Naive thymus-derived CD8-positive, alpha-beta T cell (primary cell): ENCODE data around the gene SLC6A2. TPM values are rescaled to one million over a fixed set of nuclear protein-coding genes. Genes with fewer than 3 reads are reported as not detected.

ENCODE experiments used
- ATAC-seq, 2 donors: fragments of 150-1000 bp; cut with Tn5 transposase in 1 of 2; sonication (Bioruptor Pico), chemical (Tn5 transposase) in 1 of 2; 1 replicate in 1 of 2; 2 replicates in 1 of 2; pipeline ENCODE4 v1.10.0; 2021; ENCODE audit warnings: mild to moderate bottlenecking in 2 of 2, moderate library complexity in 2 of 2
- POLR2A ChIA-PET: fragments of 350-600 bp; sonication (Branson Sonifier 250); formaldehyde crosslinking; loops from one replicate; lab custom pipeline; 2021; ENCODE audit warnings: antibody characterized with exemption; lab: Charles Lee
- DNase-seq, 10 donors: peaks; one replicate each; pipeline versions ENCODE4 v3.0.0 to v3.0.0-alpha.2; 2020 to 2022
- H3K27ac Mint-ChIP-seq, 10 donors: one replicate each; pipeline ENCODE4 v1.8.0; 2020 to 2022; ENCODE audit warnings: mild to moderate bottlenecking in 10 of 10, mixed read lengths in 10 of 10, moderate library complexity in 4 of 10, inconsistent platforms in 1 of 10
- H3K27me3 Mint-ChIP-seq, 5 donors: one replicate each; pipeline ENCODE4 v1.8.0; 2021 to 2022; ENCODE audit warnings: mixed read lengths in 5 of 5
- H3K36me3 Mint-ChIP-seq, 3 donors: one replicate each; pipeline ENCODE4 v1.8.0; 2020 to 2022; ENCODE audit warnings: mixed read lengths in 3 of 3, mild to moderate bottlenecking in 2 of 3, inconsistent platforms in 1 of 3
- H3K4me1 Mint-ChIP-seq, 4 donors: one replicate each; pipeline ENCODE4 v1.8.0; 2021 to 2022; ENCODE audit warnings: mixed read lengths in 4 of 4
- H3K4me3 Mint-ChIP-seq, 10 donors: one replicate each; pipeline ENCODE4 v1.8.0; 2020 to 2022; ENCODE audit warnings: mild to moderate bottlenecking in 10 of 10, mixed read lengths in 10 of 10, moderate library complexity in 6 of 10, inconsistent platforms in 1 of 10
- H3K9me3 Mint-ChIP-seq, 9 donors: one replicate each; pipeline ENCODE4 v1.8.0; 2020 to 2022; ENCODE audit warnings: mixed read lengths in 9 of 9, mild to moderate bottlenecking in 3 of 9, inconsistent platforms in 1 of 9, moderate library complexity in 1 of 9
- polyA plus RNA-seq, 3 donors: library from polyadenylated mRNA; unstranded; fragments of 300-500 nt; fragmentation: Illumina TruSeq; gene quantifications; one replicate each; pipeline ENCODE4 v1.2.3, GENCODE V29; 2021
- total RNA-seq, 8 experiments: library from RNA in 2 of 8; stranded (reverse) in 2 of 8; gene quantifications; one replicate each; pipeline ENCODE4 v1.2.3 and lab custom pipeline; 2021 to 2026

The SLC6A2 gene
- total and polyA plus RNA-seq, 5 experiments from 2014 or later: not detected

DNA sequence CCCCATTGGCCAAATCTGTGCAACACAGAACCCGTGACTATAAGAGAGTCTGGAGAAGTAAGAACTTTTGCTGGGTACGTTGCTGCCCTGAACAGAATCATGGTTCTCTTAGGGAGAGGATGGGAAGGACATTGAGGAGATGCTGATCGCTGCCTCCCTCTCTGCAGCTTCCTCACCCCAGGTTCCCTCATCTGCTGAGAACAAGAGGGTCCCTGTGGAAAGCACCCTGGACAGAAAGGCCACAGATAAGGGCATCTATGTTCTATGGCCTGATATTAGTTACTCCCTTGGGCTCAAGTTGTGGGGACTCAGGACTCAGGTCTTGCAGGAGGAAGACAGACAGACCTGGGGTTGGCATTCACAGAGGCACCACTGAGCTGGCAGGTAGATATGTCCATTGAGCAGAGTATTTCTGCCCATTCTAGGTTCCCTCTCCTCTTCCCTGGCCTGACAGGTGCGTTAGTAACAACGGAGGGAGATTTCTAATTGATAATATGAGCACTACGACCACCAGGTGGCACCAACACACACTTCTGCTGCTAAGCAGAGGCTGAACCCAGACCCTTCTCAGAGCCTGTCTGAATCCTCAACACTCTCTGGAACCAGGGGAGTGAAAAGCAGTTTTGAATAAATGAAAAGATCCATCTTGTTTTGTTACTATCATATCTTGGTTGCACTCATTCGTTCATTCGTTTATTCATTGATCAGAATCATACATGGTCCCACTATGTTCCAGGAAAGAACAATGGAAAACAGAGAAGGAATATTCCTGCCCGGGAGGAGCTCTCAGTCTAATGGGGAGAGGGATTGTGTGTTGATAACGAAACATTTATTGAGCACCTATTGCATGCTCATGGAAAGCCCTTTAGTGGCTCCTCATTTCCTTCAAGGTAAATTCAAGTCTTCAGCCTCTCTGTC, 56.4 kb downstream of the SLC6A2 start:
- ATAC-seq (peak in 1 of 2 donors; percentile 37), DNase-seq (peak in 8 of 10 donors; percentile 17 to 45 (median 36))
- Mint-ChIP-seq H3K27ac (no peak overlapping the region), H3K36me3 (no peaks in the 10 kb centered on the region), H3K27me3 (peaks cover 15 to 48% (median 22%) of the 10 kb centered on the region in 5 donors), H3K4me1 (no peaks in the 10 kb centered on the region), H3K9me3 (no peaks in the 10 kb centered on the region), H3K4me3 (no peak overlapping the region)
- POLR2A ChIA-PET: no interaction called here

DNA sequence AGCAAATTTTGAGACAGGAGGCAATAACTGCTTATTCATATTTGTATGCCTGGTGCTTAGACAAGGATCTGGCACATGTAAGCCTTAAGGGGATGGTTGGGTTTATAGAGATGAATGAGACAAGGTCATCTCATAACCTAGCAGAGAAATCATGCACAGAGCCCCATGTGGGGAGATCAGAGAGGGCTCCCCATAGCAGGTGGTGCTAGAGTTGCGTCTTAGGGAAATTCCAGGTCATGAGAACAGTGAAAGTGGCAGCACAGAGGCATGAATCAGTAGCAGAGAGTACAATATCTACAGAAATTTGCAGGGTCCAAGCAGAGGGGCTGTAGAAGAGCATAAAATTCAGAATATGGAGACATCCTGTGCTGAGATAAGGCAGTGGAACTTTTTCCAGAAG, 57.3 kb downstream of the SLC6A2 start:
- Mint-ChIP-seq H3K27ac (no peak overlapping the region), H3K9me3 (no peaks in the 10 kb centered on the region), H3K4me1 (no peaks in the 10 kb centered on the region), H3K36me3 (no peaks in the 10 kb centered on the region), H3K27me3 (peaks cover 13 to 56% (median 23%) of the 10 kb centered on the region in 5 donors), H3K4me3 (no peak overlapping the region)
- POLR2A ChIA-PET: no interaction called here
- DNase-seq: no peak
- ATAC-seq: no peak

DNA sequence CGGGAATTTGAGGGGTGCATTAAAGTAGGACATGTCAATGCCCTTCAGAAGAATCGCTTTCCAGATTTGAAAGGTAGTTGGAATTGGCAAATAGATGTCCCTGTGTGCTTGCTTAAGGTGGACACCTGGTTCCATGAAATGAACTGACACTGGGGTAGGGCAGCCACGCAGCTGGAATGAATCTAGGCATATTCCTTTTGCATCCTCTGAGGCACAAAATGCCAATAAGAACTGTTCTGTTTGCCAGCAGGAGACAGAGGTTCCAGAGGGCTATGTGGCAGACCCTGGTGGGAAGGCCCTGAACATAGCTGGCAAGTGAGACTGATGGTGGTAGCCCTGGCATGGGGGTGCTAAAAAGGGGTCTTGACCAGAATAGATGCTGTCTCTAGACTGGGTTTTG, 61.5 kb downstream of the SLC6A2 start:
- Mint-ChIP-seq H3K36me3 (no peaks in the 10 kb centered on the region), H3K4me1 (no peaks in the 10 kb centered on the region), H3K4me3 (no peak overlapping the region), H3K27ac (no peak overlapping the region), H3K27me3 (peaks cover 5 to 45% (median 28%) of the 10 kb centered on the region in 5 donors), H3K9me3 (peaks cover 0 to 5% (median 0%) of the 10 kb centered on the region in 9 donors)
- ATAC-seq (no peak), DNase-seq (no peak)
- POLR2A ChIA-PET: no interaction called here

DNA sequence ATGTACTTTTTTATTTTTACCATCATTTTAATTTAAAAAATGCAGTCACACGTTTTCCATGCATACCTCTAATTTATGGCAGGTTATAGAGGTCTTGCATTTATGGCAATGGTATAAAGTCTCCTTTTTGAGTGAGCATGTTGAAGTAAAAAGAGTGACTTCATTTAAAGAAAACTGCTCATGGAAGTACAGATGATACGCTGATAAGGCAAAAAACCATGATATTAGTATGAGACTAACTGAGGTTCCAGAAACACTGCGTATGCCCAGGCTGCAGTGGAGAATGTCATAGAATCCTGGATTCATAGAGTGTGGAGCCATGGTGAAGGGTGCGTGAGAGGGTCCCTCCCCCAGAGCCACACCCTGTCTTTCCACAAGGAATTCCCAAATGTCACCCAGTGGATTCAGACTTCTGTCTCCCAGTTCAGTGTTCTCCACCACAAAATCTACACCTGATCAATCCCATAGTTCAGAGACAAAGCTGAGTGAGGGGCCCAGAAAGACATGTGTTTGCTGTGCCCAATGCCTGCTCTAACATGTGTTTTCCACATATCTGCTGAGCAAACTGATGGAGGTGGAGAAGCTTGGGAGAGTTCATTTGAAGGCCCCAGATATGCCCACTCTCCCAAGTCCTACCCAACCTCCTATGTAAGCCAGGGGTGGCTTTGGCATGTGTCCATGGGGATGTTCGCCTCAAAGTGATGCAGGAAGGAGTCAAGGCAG, 69.4 kb downstream of the SLC6A2 start:
- H3K27me3 Mint-ChIP-seq: peaks cover 2 to 26% (median 13%) of the 10 kb centered on the region in 5 donors
- DNase-seq (no peak), ATAC-seq (no peak)
- no peak overlapping the region for H3K27ac Mint-ChIP-seq
- H3K4me1 Mint-ChIP-seq: no peaks in the 10 kb centered on the region
- POLR2A ChIA-PET: no interaction called here
- H3K9me3 Mint-ChIP-seq: peaks cover 0 to 8% (median 0%) of the 10 kb centered on the region in 9 donors
- no peaks in the 10 kb centered on the region for H3K36me3 Mint-ChIP-seq
- no peak overlapping the region for H3K4me3 Mint-ChIP-seq

DNA sequence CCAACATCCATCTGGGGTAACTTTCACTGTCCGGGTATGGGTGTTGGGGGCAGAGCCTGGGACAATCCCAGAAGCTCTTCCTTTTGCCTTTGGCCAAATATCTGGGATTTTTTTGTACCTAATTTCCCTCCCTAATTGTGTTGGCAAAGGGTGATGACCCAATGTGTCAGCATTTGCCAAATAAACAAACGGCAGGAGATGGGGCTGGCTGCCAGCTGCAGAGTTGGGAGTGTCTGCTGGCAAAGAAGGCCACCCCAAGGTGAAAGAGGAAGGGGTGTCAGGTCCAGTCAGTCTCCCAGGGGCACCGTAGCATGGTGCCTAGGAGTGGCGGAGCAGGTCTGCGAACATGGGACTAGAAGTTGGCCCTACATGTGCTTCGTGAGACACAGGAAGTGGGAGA, 73.0 kb downstream of the SLC6A2 start:
- H3K4me3 Mint-ChIP-seq: no peak overlapping the region
- H3K4me1 Mint-ChIP-seq: no peaks in the 10 kb centered on the region
- H3K27me3 Mint-ChIP-seq: peaks cover 4 to 27% (median 5%) of the 10 kb centered on the region in 5 donors
- no peak for DNase-seq
- no peaks in the 10 kb centered on the region for H3K36me3 Mint-ChIP-seq
- peaks cover 0 to 8% (median 0%) of the 10 kb centered on the region in 9 donors for H3K9me3 Mint-ChIP-seq
- H3K27ac Mint-ChIP-seq: no peak overlapping the region
- POLR2A ChIA-PET: no interaction called here
- ATAC-seq: no peak

DNA sequence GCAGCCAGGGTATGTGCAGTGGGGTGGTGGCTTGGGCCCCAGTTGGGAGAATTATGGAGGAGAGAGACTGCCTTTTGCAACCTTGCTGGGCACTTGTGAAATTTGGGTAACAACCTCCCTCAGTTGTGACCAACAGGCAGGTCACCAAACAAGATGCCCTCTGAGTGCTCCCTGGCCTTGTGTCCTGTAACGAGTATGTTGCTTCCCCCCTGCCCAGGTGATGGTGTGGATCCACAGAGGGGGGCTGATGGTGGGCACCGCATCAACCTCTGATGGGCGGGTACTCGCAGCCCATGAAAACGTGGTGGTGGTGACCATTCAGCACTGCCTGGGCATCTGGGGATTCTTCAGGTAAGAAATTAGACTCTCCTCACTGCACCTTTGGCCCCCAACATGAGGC, 74.3 kb downstream of the SLC6A2 start:
- H3K36me3 Mint-ChIP-seq: no peaks in the 10 kb centered on the region
- peaks cover 4 to 32% (median 9%) of the 10 kb centered on the region in 5 donors for H3K27me3 Mint-ChIP-seq
- ATAC-seq (no peak), DNase-seq (no peak)
- H3K9me3 Mint-ChIP-seq: peaks cover 0 to 13% (median 0%) of the 10 kb centered on the region in 9 donors
- POLR2A ChIA-PET: no interaction called here
- no peak overlapping the region for H3K4me3 Mint-ChIP-seq
- no peak overlapping the region for H3K27ac Mint-ChIP-seq
- H3K4me1 Mint-ChIP-seq: no peaks in the 10 kb centered on the region

DNA sequence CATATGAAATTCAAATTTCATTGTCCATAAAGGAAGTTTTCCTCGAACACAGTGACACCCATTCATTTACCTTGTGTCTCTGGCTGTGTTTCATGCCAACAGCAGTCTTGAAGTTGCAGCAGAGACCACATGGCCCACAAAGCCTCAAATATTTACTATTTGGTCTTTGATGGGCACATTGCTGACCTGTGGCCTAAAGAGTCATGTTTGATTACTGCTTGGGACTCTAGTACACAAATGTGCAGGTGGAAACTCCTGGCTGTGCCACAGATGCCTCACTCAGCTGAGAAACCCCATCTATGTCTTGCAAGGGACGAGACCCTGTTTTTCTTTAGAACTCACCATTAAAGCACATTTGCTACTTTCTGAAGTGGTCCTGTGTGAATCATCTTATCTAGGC, 76.7 kb downstream of the SLC6A2 start:
- no peak overlapping the region for H3K4me3 Mint-ChIP-seq
- H3K27me3 Mint-ChIP-seq: peaks cover 6 to 52% (median 9%) of the 10 kb centered on the region in 5 donors
- H3K9me3 Mint-ChIP-seq: peaks cover 0 to 18% (median 0%) of the 10 kb centered on the region in 9 donors
- H3K4me1 Mint-ChIP-seq: no peaks in the 10 kb centered on the region
- POLR2A ChIA-PET: no interaction called here
- ATAC-seq (no peak), DNase-seq (no peak)
- no peak overlapping the region for H3K27ac Mint-ChIP-seq
- no peaks in the 10 kb centered on the region for H3K36me3 Mint-ChIP-seq

DNA sequence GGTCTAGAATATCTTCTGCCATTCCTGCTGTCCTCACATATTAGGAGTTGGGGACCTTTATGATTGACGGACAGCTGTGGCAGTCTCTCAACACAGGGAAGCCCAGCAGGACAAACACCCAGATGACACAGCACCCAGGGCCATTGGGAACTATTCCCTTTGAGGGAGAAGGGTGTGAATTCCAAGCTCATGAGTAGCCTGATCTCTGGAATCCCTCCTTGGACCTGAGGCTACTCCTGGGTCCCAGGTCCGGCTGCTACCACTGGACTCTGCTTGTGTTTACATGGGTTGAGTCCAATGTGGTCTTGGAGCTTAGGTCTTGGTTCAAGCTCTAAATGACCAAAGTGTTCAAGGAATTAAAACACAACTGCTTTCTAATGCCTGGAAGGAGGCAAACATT, 78.9 kb downstream of the SLC6A2 start:
- H3K27ac Mint-ChIP-seq: no peak overlapping the region
- H3K4me1 Mint-ChIP-seq: no peaks in the 10 kb centered on the region
- H3K4me3 Mint-ChIP-seq: no peak overlapping the region
- peaks cover 0 to 14% (median 0%) of the 10 kb centered on the region in 9 donors for H3K9me3 Mint-ChIP-seq
- no peaks in the 10 kb centered on the region for H3K36me3 Mint-ChIP-seq
- peaks cover 5 to 37% (median 20%) of the 10 kb centered on the region in 5 donors for H3K27me3 Mint-ChIP-seq
- ATAC-seq (no peak), DNase-seq (no peak)
- POLR2A ChIA-PET: no interaction called here

DNA sequence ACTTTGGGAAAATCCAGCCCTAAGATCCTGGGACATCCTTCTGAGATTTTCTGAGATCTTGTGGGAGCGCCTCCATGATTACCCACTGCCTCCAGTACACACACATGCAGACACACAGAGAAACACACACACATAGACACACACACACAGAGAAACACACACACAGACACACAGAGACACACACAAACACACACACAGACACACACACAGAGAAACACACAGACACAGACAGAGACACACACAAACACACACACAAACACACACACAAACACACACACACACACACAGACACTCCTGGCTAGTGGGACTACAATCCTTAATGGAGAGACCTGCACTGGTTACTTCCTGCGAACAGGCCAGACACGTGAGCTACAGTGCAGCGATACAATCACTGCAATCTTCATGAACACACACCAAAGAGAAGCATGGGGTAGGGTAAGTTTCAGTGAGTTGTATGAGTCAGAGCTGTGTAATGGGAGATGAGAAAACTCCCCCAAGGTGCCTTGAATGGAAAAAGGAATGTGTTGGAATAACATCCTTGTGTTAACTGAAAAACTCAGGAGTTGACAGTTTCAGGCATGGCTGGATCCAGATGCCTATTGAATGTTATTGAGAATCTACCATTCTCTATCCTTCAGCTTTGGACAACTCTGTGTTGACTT, 79.5 kb downstream of the SLC6A2 start:
- no peak for DNase-seq
- Mint-ChIP-seq H3K27me3 (peaks cover 5 to 33% (median 18%) of the 10 kb centered on the region in 5 donors), H3K9me3 (peaks cover 0 to 10% (median 0%) of the 10 kb centered on the region in 9 donors), H3K4me1 (no peaks in the 10 kb centered on the region), H3K4me3 (no peak overlapping the region), H3K36me3 (no peaks in the 10 kb centered on the region), H3K27ac (no peak overlapping the region)
- POLR2A ChIA-PET: no interaction called here
- ATAC-seq: no peak

DNA sequence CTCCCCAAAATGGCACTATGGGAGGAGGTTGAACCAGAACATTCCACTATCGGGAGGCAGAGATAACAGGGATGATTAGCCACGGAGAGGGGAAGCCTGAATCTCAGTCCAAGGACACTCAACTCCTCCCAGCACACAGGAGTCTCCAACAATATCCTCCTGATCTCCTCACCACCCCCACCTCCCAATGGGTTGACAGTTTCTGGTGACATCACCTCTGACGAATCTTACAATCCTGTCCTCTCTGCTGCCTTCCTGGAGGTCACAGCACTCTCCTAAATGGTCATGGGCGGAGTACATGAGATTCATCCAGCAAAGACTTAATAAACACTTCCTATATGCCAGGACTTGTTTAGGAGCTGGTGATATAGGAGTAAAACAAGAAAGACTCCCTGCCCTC, 80.9 kb downstream of the SLC6A2 start:
- Mint-ChIP-seq H3K4me1 (no peaks in the 10 kb centered on the region), H3K27me3 (peaks cover 5 to 33% (median 19%) of the 10 kb centered on the region in 5 donors), H3K36me3 (no peaks in the 10 kb centered on the region), H3K4me3 (no peak overlapping the region), H3K9me3 (peaks cover 0 to 10% (median 0%) of the 10 kb centered on the region in 9 donors), H3K27ac (no peak overlapping the region)
- ATAC-seq (no peak), DNase-seq (no peak)
- POLR2A ChIA-PET: no interaction called here

DNA sequence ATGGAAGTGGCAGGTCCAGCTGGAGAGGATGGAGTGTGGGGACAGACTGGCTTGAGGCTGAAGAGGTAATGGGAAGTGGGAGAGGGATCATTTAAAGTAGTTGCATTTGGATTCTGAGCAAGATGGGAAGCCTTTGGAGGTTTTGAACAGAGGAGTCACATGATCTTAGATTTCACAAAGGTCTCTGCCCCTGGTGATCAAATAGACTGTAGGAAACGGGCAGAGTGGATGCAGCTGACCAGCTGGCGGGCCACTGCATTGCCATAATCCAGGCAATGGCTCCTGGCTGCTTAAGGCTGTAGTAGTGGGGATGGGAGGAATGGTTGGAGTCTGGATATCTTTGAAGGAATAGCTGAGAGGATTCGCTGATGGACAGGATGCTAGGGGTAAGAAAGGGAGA, 81.5 kb downstream of the SLC6A2 start:
- no peak for DNase-seq
- ATAC-seq: no peak
- H3K4me3 Mint-ChIP-seq: no peak overlapping the region
- POLR2A ChIA-PET: no interaction called here
- peaks cover 0 to 10% (median 0%) of the 10 kb centered on the region in 9 donors for H3K9me3 Mint-ChIP-seq
- no peak overlapping the region for H3K27ac Mint-ChIP-seq
- H3K4me1 Mint-ChIP-seq: no peaks in the 10 kb centered on the region
- H3K36me3 Mint-ChIP-seq: no peaks in the 10 kb centered on the region
- peaks cover 5 to 33% (median 21%) of the 10 kb centered on the region in 5 donors for H3K27me3 Mint-ChIP-seq

DNA sequence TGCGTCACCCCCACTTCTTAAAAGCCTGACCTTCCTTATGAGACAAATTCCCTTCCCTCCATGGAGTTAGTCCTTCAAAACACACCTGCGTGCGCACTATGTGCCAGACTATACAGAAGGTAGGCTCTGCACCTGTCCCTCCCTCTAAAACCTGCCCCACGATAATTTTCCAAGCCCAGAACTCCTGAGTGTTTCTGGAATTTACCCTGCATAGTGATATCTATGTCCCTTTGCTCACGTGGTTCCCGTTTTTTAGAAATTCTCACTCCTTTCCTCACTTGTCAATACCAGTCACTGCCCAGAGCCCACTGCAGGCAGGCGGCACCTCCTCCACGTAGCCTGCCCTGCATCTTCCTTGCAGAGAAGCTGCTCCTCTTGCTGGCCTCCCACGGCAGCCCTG, 82.2 kb downstream of the SLC6A2 start:
- Mint-ChIP-seq H3K9me3 (peaks cover 0 to 10% (median 0%) of the 10 kb centered on the region in 9 donors), H3K4me3 (no peak overlapping the region), H3K36me3 (no peaks in the 10 kb centered on the region), H3K4me1 (no peaks in the 10 kb centered on the region), H3K27me3 (peaks cover 9 to 38% (median 21%) of the 10 kb centered on the region in 5 donors), H3K27ac (peak overlapping the region in 1 of 10 donors; percentile 3)
- POLR2A ChIA-PET: no interaction called here
- ATAC-seq (no peak), DNase-seq (no peak)
